ENCODE measurements around the gene ALK.

Gene ALK

GRCh38 chr2:29373870-29374269 lies 547.5 kb downstream of the ALK start:
- DNase-seq (ENCODE audit: insufficient read length, low spot score) (no peak), FAIRE-seq (no peak)

GRCh38 chr2:29372185-29372584 lies 549.2 kb downstream of the ALK start:
- DNase-seq (ENCODE audit: insufficient read length, low spot score) (no peak), FAIRE-seq (no peak)
- no peak for TF ChIP-seq CTCF (IDR thresholded peaks at IDR 0.05; ENCODE audit: insufficient read depth, missing control alignments)

More at GRCh38 chr2:29373870-29374269, 547.5 kb downstream of the ALK start:
- no peak for TF ChIP-seq CTCF (IDR thresholded peaks at IDR 0.05; ENCODE audit: insufficient read depth, missing control alignments)

- DNase-seq (ENCODE audit: insufficient read length, low spot score) = no peak
- TF ChIP-seq CTCF (IDR thresholded peaks at IDR 0.05; ENCODE audit: insufficient read depth, missing control alignments) = no peak
- no peak for FAIRE-seq
Measured at GRCh38 chr2:29370581-29371125, 550.7 kb downstream of the ALK start.

GRCh38 chr2:29370173-29370572 lies 551.2 kb downstream of the ALK start:
- FAIRE-seq = no peak
- TF ChIP-seq CTCF (IDR thresholded peaks at IDR 0.05; ENCODE audit: insufficient read depth, missing control alignments) = no peak

GRCh38 chr2:29368659-29369040 lies 552.7 kb downstream of the ALK start:
- FAIRE-seq = no peak
- no peak for TF ChIP-seq CTCF (IDR thresholded peaks at IDR 0.05; ENCODE audit: insufficient read depth, missing control alignments)
- no peak for DNase-seq (ENCODE audit: insufficient read length, low spot score)

More at GRCh38 chr2:29370173-29370572, 551.2 kb downstream of the ALK start:
- no peak for DNase-seq (ENCODE audit: insufficient read length, low spot score)

- DNase-seq (ENCODE audit: insufficient read length, low spot score) (no peak), FAIRE-seq (no peak)
- TF ChIP-seq CTCF (IDR thresholded peaks at IDR 0.05; ENCODE audit: insufficient read depth, missing control alignments) = no peak
Measured at GRCh38 chr2:29367986-29368658, 553.3 kb downstream of the ALK start.

- TF ChIP-seq CTCF (IDR thresholded peaks at IDR 0.05; ENCODE audit: insufficient read depth, missing control alignments) = no peak
- FAIRE-seq = no peak
- no peak for DNase-seq (ENCODE audit: insufficient read length, low spot score)
Measured at GRCh38 chr2:29363111-29363510, 558.3 kb downstream of the ALK start.

Data from D721Med (cell line).